ENCODE measurements around the gene CACNG7. TPM values are rescaled to one million over a fixed set of nuclear protein-coding genes. Genes with fewer than 3 reads are reported as not detected.

Gene CACNG7
- total and polyA plus RNA-seq, 8 donors, result 0.05 TPM; not detected in 7

GRCh38 chr19:53865918-53866864, 42.9 kb upstream of the CACNG7 start:
- Histone ChIP-seq H3K36me3 (peaks cover 0 to 7% (median under 1%) of the 10 kb centered on the region in 4 donors), H3K27ac (peak overlapping the region; percentile 67 to 99 (median 94)), H3K4me3 (peak overlapping the region; percentile 68 to 95 (median 74)), H3K4me1 (peaks cover 36 to 62% (median 45%) of the 10 kb centered on the region in 4 donors), H3K27me3 (no peaks in the 10 kb centered on the region), H3K9me3 (no peaks in the 10 kb centered on the region)
- 2 to 8% (median 4%) methylated on average over 30 to 50 of the region's 50 CpGs for WGBS, 5 donors
- TF ChIP-seq POLR2AphosphoS5 (IDR thresholded peaks at IDR 0.05) (peak in 1 of 3 donors; percentile 43), POLR2A (IDR thresholded peaks at IDR 0.05) (no peak), EP300 (IDR thresholded peaks at IDR 0.05) (no peak), CTCF (IDR thresholded peaks at IDR 0.05) (no peak)
- DNase-seq, result peak; percentile 71 to 95
- intact Hi-C loops (cut with DNase I; ENCODE audit: low total_unique reads), result no loop called here

GRCh38 chr19:53866865-53867224, 42.2 kb upstream of the CACNG7 start:
- peak overlapping the region; percentile 68 to 95 (median 74) for H3K4me3 ChIP-seq
- H3K9me3 ChIP-seq, result no peaks in the 10 kb centered on the region
- H3K4me1 ChIP-seq, result peaks cover 37 to 68% (median 51%) of the 10 kb centered on the region in 4 donors
- DNase-seq, result peak in 1 of 2 donors; percentile 68
- peaks cover 0 to 12% (median 4%) of the 10 kb centered on the region in 4 donors for H3K36me3 ChIP-seq
- no peak for TF ChIP-seq EP300 (IDR thresholded peaks at IDR 0.05)
- no peak for TF ChIP-seq POLR2A (IDR thresholded peaks at IDR 0.05)
- no peak for TF ChIP-seq CTCF (IDR thresholded peaks at IDR 0.05)
- no peak for TF ChIP-seq POLR2AphosphoS5 (IDR thresholded peaks at IDR 0.05)
- 26 to 65% (median 32%) methylated on average over 6 to 14 of the region's 14 CpGs for WGBS, 5 donors
- H3K27me3 ChIP-seq, result no peaks in the 10 kb centered on the region
- intact Hi-C loops (cut with DNase I; ENCODE audit: low total_unique reads), result no loop called here
- peak overlapping the region; percentile 67 to 99 (median 94) for H3K27ac ChIP-seq

GRCh38 chr19:53867225-53868090, 41.6 kb upstream of the CACNG7 start, which contains the start of gene MYADM:
Gene MYADM, plus strand, starts transcription at chr19:53867883. Its CDS starts 5,647 bp downstream, at chr19:53873530.
- TF ChIP-seq POLR2AphosphoS5 (IDR thresholded peaks at IDR 0.05) (peak; percentile 66 to 94 (median 78)), POLR2A (IDR thresholded peaks at IDR 0.05) (peak in 2 of 4 donors; percentile 55 to 84), EP300 (IDR thresholded peaks at IDR 0.05) (no peak), CTCF (IDR thresholded peaks at IDR 0.05) (no peak)

More at GRCh38 chr19:53867225-53868090, 41.6 kb upstream of the CACNG7 start, which contains the start of gene MYADM:
- Histone ChIP-seq H3K27ac (peak within 1 kb of the TSS; percentile 94 to 99 (median 94)), H3K36me3 (peaks cover 0 to 18% (median 8%) of the 10 kb centered on the region in 4 donors), H3K4me3 (peak within 1 kb of the TSS; percentile 68 to 95 (median 74)), H3K9me3 (no peaks in the 10 kb centered on the region), H3K27me3 (no peaks in the 10 kb centered on the region), H3K4me1 (peaks cover 42 to 72% (median 57%) of the 10 kb centered on the region in 4 donors)
- 1 to 6% (median 2%) methylated on average over 28 to 37 of the region's 37 CpGs for WGBS, 5 donors
- DNase-seq, result peak; percentile 99
- intact Hi-C loops (cut with DNase I; ENCODE audit: low total_unique reads), result no loop called here
